Thyroid gland (tissue), 4 donors: Measurements from ENCODE around the gene FMC1.

Experiments
- POLR2A ChIP-seq, 2 donors: fragments of 450-650 bp; IDR thresholded peaks; one replicate each; pipeline ENCODE4 v1.6.1; 2017; ENCODE audit warnings: antibody characterized with exemption in 2 of 2, mild to moderate bottlenecking in 2 of 2, moderate library complexity in 1 of 2
- TF ChIP-seq, protein P1 (sequence below), 6 experiments: fragments of 200-600 bp in 3 of 6; fragments of 450-650 bp in 3 of 6; sonication (generic) in 3 of 6; IDR thresholded peaks; one replicate each; pipeline ENCODE4 v1.5.1; 2016 to 2019; ENCODE audit warnings: antibody characterized with exemption in 6 of 6, mild to moderate bottlenecking in 2 of 6, inconsistent platforms in 1 of 6, moderate library complexity in 1 of 6

DNA sequence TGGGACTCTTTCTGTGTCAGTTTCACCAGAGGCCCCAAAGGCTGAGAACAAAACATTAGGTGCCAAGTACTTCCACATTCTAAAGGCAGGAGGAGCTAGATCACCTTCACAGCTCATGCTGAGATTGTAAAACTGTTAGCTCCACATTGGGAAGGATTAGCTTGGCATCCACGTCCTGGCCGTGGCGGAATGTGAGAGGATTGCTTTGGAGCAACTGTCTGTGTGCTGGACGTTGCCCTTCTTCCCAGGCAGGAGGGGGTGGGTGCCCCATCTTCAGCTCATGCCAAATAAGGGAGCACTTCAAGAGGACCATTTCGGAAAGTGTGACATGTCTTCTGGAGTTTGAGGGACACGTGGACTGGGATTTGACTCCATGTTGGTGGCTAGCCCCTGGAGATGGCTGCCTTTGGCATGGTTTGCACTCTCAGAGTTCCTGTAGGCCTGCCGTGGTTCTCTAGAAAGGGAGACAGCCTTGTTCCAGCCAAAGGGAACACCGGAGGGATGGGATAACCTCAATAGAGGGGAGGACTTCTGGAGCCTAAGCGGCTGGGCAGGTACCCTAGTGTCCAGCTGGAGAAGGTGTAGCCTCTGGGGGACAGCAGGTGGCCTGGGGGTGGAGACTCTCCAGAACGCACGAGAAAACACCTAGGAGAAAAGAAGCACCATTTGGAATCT, 19.9 kb upstream of the FMC1 start:
- TF ChIP-seq POLR2A (IDR thresholded peaks at IDR 0.05), result no peak
- TF ChIP-seq, protein P1, sequence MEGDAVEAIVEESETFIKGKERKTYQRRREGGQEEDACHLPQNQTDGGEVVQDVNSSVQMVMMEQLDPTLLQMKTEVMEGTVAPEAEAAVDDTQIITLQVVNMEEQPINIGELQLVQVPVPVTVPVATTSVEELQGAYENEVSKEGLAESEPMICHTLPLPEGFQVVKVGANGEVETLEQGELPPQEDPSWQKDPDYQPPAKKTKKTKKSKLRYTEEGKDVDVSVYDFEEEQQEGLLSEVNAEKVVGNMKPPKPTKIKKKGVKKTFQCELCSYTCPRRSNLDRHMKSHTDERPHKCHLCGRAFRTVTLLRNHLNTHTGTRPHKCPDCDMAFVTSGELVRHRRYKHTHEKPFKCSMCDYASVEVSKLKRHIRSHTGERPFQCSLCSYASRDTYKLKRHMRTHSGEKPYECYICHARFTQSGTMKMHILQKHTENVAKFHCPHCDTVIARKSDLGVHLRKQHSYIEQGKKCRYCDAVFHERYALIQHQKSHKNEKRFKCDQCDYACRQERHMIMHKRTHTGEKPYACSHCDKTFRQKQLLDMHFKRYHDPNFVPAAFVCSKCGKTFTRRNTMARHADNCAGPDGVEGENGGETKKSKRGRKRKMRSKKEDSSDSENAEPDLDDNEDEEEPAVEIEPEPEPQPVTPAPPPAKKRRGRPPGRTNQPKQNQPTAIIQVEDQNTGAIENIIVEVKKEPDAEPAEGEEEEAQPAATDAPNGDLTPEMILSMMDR (IDR thresholded peaks at IDR 0.05), result peak in 1 of 6 experiments; percentile 27
